Keratinocyte (primary cell): Measurements from ENCODE around the gene ADSL.

Source experiments
- CTCF ChIP-seq, 3 experiments: IDR thresholded peaks in 1 of 3; conservative IDR thresholded peaks in 1 of 3; optimal IDR thresholded peaks in 1 of 3; 2 replicates in 2 of 3; 3 replicates in 1 of 3; pipeline versions ENCODE3 to v1.5.1; 2011; ENCODE audit warnings: low read length in 3 of 3, mild to moderate bottlenecking in 3 of 3, moderate library complexity in 2 of 3, control low read depth in 1 of 3, inconsistent platforms in 1 of 3; ENCODE audit not compliant: insufficient read depth in 2 of 3; ENCODE audit errors: extremely low read depth in 1 of 3
- EZH2 ChIP-seq: IDR thresholded peaks from one replicate; pipeline ENCODE4 v1.6.1; 2012; ENCODE audit warnings: inconsistent platforms, mild to moderate bottlenecking, low read length, moderate library complexity

DNA sequence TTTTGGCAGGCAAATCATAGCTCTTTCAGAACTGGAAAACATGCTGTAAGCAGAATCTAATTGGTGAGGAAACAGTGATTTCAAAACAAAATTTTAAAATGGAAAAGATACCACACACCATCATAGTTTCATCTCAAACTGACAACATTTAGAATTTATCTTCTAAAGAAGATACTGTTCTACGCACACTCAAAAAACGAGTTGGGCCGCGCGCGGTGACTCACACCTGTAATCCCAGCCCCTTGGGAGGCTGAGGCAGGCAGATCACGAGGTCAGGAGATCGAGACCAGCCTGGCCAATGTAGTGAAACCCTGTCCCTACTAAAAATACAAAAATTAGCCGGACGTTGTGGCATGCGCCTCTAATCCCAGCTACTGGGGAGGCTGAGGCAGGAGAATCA is 44.2 kb upstream of the ADSL start:
- TF ChIP-seq CTCF (optimal IDR thresholded peaks at IDR 0.05 in 1 of 3, IDR thresholded peaks at IDR 0.05 in 1 of 3, conservative IDR thresholded peaks at IDR 0.05 in 1 of 3; ENCODE audit: extremely low read depth in 1 of 3, insufficient read depth in 2 of 3, low read length in 3 of 3) (no peak), EZH2 (no peak)
